Panc1 (cell line): ENCODE measurements around the gene TMEM107. TPM values are rescaled to one million over a fixed set of nuclear protein-coding genes. Genes with fewer than 3 reads are reported as not detected.

ENCODE experiments used
- ATAC-seq: fragments of 200-7000 bp; cut with Tn5 transposase; 2 replicates; pipeline ENCODE4 v1.9.1; 2020; ENCODE audit warnings: mild to moderate bottlenecking, moderate library complexity
- BruUV-seq: library from RNA; stranded (reverse); fragments of 400-500 nt; replicated peaks from 2 replicates; lab custom pipeline; 2021; lab: Mats Ljungman, UMichigan
- CTCF ChIA-PET: fragments of 300-600 bp; sonication (Branson Sonifier 250); formaldehyde crosslinking; loops from one replicate; lab custom pipeline; 2022; ENCODE audit warnings: antibody characterized with exemption; lab: Charles Lee
- POLR2A ChIA-PET: fragments of 300-600 bp; sonication (Branson Sonifier 250); formaldehyde crosslinking; loops from one replicate; lab custom pipeline; 2022; ENCODE audit warnings: antibody characterized with exemption; lab: Charles Lee
- DNase-seq: peaks from one replicate; pipeline ENCODE4 v3.0.0-alpha.2; 2010; ENCODE audit warnings: low read depth, low spot score
- H3K27ac ChIP-seq: 2 replicates; pipeline ENCODE4 v1.5.1; 2011; ENCODE audit warnings: mild to moderate bottlenecking, low read length, inconsistent platforms
- H3K27me3 ChIP-seq: fragments of 200-500 bp; sonication (Bioruptor generic); 2 replicates; pipeline ENCODE4 v1.6.0; 2014; ENCODE audit warnings: low read length, inconsistent platforms; ENCODE audit not compliant: control insufficient read depth, insufficient read depth
- H3K36me3 ChIP-seq: fragments of 200-500 bp; sonication (Bioruptor generic); 2 replicates; pipeline ENCODE4 v1.5.1; 2014; ENCODE audit warnings: inconsistent platforms, mild to moderate bottlenecking, low read length, moderate library complexity; ENCODE audit not compliant: control insufficient read depth, insufficient read depth
- H3K4me1 ChIP-seq: 2 replicates; pipeline ENCODE4 v1.5.1; 2011; ENCODE audit warnings: inconsistent platforms, mild to moderate bottlenecking, low read length, moderate library complexity; ENCODE audit not compliant: control insufficient read depth, insufficient read depth
- H3K4me3 ChIP-seq, 2 experiments: 2 replicates each; pipeline ENCODE4 v1.5.1; 2011 to 2012; ENCODE audit warnings: low read depth in 2 of 2, low read length in 2 of 2, mild to moderate bottlenecking in 2 of 2, inconsistent platforms in 1 of 2, moderate library complexity in 1 of 2
- H3K9me3 ChIP-seq: fragments of 200-500 bp; sonication (Bioruptor generic); 2 replicates; pipeline ENCODE4 v1.5.1; 2014; ENCODE audit warnings: low read depth, mild to moderate bottlenecking, inconsistent platforms, low read length, moderate library complexity; ENCODE audit not compliant: control insufficient read depth, insufficient read depth
- POLR2AphosphoS5 ChIP-seq: IDR thresholded peaks from 2 replicates; pipeline ENCODE4 v1.6.1; 2012; ENCODE audit warnings: mild to moderate bottlenecking, low read depth, low read length, moderate library complexity
- SIN3A ChIP-seq: IDR thresholded peaks from 2 replicates; pipeline ENCODE4 v1.6.1; 2012; ENCODE audit warnings: low read depth, mild to moderate bottlenecking, low read length, moderate library complexity, borderline replicate concordance; ENCODE audit not compliant: insufficient read depth
- TCF7L2 ChIP-seq: IDR thresholded peaks from 2 replicates; pipeline ENCODE4 v1.6.1; 2011; ENCODE audit warnings: mild to moderate bottlenecking, low read depth, low read length, inconsistent platforms
- in situ Hi-C: cut with HindIII; loops from 2 replicates; pipeline ENCODE4 v1.10.0; 2016; ENCODE audit warnings: low sequenced_read_pairs, low pct_unique_long_range_greater_than_20kb
- intact Hi-C: fragments of 100-400 bp; cut with micrococcal nuclease; formaldehyde crosslinking; loops from one replicate; pipeline ENCODE4 v1.10.0; 2022; ENCODE audit not compliant: unreplicated experiment
- total RNA-seq: library from RNA; stranded (reverse); gene quantifications from one replicate; pipeline ENCODE4 v1.2.1, GENCODE V29; 2021; ENCODE audit not compliant: unreplicated experiment
- TF ChIP-seq, protein P1 (sequence below): fragments of 450-650 bp; IDR thresholded peaks from 2 replicates; pipeline ENCODE4 v1.5.1; 2017; ENCODE audit warnings: mild to moderate bottlenecking
- TF ChIP-seq, protein P2 (sequence below), 2 experiments: IDR thresholded peaks; 2 replicates each; pipeline ENCODE4 v1.6.1; 2011 to 2012; ENCODE audit warnings: low read depth in 2 of 2, control low read depth in 1 of 2, low read length in 1 of 2, mild to moderate bottlenecking in 1 of 2, moderate library complexity in 1 of 2; ENCODE audit not compliant: insufficient read depth in 1 of 2

Gene TMEM107
- total RNA-seq, 1 experiment from 2014 or later, result 10.6 TPM

DNA sequence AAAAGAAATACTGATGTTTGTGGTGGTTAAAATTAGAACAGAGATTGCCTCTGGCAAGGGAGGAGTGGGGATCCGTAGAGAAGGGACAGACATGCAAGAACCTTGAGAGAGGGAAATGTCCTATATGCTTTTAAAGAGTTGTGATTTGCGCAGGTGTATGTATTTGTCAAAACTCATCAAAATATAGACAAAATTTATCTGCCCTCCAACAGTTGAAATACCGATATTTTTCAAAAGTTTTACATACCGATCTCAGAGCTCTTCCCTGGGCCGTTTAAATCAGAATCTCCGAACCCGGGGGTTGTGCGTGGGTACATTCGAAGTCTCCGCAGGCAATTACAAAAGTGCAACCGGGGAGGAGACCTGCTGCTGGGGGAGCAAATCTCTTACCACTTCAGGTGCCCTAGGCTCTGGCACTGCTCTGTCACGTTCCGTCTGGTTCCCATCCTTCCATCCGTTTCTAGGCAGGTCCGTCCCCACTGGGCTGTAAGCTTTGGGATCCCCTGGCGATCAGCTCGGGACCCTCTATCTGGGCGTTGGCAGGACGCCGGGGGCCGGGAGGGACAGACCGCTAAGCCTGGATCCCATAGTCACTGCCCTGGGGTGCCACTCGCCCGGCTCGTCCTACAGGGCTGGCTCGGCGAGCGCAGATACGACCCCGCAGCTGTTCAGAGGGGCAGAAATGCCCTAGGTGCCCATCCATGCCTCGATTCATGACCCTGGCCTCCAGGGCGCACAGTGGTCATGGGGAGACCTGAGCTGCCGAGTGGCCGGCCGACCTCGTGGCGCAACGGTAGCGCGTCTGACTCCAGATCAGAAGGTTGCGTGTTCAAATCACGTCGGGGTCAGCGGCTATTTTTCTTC, 9.6 kb upstream of the TMEM107 start:
- BruUV-seq, result no TSS peak
- peak; percentile 27 for ATAC-seq
- DNase-seq, result no peak
- TF ChIP-seq, protein P1, sequence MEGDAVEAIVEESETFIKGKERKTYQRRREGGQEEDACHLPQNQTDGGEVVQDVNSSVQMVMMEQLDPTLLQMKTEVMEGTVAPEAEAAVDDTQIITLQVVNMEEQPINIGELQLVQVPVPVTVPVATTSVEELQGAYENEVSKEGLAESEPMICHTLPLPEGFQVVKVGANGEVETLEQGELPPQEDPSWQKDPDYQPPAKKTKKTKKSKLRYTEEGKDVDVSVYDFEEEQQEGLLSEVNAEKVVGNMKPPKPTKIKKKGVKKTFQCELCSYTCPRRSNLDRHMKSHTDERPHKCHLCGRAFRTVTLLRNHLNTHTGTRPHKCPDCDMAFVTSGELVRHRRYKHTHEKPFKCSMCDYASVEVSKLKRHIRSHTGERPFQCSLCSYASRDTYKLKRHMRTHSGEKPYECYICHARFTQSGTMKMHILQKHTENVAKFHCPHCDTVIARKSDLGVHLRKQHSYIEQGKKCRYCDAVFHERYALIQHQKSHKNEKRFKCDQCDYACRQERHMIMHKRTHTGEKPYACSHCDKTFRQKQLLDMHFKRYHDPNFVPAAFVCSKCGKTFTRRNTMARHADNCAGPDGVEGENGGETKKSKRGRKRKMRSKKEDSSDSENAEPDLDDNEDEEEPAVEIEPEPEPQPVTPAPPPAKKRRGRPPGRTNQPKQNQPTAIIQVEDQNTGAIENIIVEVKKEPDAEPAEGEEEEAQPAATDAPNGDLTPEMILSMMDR, result no peak
- TF ChIP-seq, protein P2, sequence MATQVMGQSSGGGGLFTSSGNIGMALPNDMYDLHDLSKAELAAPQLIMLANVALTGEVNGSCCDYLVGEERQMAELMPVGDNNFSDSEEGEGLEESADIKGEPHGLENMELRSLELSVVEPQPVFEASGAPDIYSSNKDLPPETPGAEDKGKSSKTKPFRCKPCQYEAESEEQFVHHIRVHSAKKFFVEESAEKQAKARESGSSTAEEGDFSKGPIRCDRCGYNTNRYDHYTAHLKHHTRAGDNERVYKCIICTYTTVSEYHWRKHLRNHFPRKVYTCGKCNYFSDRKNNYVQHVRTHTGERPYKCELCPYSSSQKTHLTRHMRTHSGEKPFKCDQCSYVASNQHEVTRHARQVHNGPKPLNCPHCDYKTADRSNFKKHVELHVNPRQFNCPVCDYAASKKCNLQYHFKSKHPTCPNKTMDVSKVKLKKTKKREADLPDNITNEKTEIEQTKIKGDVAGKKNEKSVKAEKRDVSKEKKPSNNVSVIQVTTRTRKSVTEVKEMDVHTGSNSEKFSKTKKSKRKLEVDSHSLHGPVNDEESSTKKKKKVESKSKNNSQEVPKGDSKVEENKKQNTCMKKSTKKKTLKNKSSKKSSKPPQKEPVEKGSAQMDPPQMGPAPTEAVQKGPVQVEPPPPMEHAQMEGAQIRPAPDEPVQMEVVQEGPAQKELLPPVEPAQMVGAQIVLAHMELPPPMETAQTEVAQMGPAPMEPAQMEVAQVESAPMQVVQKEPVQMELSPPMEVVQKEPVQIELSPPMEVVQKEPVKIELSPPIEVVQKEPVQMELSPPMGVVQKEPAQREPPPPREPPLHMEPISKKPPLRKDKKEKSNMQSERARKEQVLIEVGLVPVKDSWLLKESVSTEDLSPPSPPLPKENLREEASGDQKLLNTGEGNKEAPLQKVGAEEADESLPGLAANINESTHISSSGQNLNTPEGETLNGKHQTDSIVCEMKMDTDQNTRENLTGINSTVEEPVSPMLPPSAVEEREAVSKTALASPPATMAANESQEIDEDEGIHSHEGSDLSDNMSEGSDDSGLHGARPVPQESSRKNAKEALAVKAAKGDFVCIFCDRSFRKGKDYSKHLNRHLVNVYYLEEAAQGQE (IDR thresholded peaks at IDR 0.05; ENCODE audit: insufficient read depth in 1 of 2, low read depth in 2 of 2, low read length in 1 of 2), result peak in 1 of 2 experiments; percentile 65; a peak in 2 of 4 replicates
- H3K4me3 ChIP-seq, result peak overlapping the region; percentile 71 to 94
- peak overlapping the region; percentile 85 for H3K27ac ChIP-seq
- H3K36me3 ChIP-seq, result no peaks in the 10 kb centered on the region
- ChIA-PET POLR2A (no interaction called here), CTCF (no interaction called here)
- H3K27me3 ChIP-seq, result no peaks in the 10 kb centered on the region
- peaks cover 10% of the 10 kb centered on the region for H3K4me1 ChIP-seq
- H3K9me3 ChIP-seq, result no peaks in the 10 kb centered on the region
- in situ Hi-C loops (no loop called here), intact Hi-C loops (no loop called here)

DNA sequence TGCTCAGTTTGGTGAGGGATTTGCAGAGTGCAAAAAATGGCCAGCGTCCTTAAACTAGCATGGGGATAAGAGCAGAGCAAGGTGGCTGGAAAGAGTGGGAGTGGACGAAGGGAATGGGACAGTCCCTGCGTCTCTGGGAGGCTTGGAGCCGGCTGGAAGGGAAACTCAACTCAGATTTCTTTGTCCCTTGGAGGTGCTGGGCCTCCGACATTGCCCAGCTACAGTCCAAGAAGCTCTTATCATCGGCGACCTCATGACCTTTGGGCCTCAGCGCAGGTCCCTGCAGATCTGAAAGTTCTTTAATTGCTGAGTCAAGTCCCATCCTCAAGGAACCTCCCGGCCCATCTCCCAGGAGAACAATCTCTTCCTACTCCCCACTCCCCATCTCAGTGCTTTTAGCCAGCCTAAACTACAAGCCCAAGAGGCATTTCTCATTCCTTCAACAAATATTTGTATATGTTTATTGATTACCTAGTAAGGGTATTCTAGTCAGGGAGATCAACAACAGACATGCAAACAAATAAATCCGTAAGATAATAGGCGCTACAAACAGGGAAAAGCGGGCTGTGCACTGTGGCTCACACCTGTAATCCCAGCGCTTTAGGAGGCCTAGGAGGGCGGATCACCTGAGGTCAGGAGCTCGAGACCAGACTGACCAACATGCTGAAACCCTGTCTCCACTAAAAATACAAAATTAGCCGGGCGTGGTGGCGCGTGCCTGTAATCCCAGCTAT, 985 bp upstream of the TMEM107 start:
- ChIA-PET POLR2A (interaction anchor here (0.6 kb wide), 1 partner anchor 413 kb away, joined by 4 read pairs; no protein-coding TSS in a partner anchor), CTCF (no interaction called here)
- peak overlapping the region; percentile 96 for H3K27ac ChIP-seq
- H3K9me3 ChIP-seq, result no peaks in the 10 kb centered on the region
- no TSS peak for BruUV-seq
- ATAC-seq, result no peak
- peaks cover 18% of the 10 kb centered on the region for H3K4me1 ChIP-seq
- TF ChIP-seq, protein P2 (IDR thresholded peaks at IDR 0.05; ENCODE audit: insufficient read depth in 1 of 2, low read depth in 2 of 2, low read length in 1 of 2), result no peak
- TF ChIP-seq POLR2AphosphoS5 (no peak), SIN3A (no peak), TCF7L2 (no peak)
- TF ChIP-seq, protein P1, result no peak
- intact Hi-C loops, result no loop called here
- H3K4me3 ChIP-seq, result peak overlapping the region; percentile 58 to 66
- no peak for DNase-seq
- no peaks in the 10 kb centered on the region for H3K27me3 ChIP-seq
- in situ Hi-C loops, result no loop called here
- no peaks in the 10 kb centered on the region for H3K36me3 ChIP-seq
